Measurements from ENCODE around the gene PPP1R15A. TPM values are rescaled to one million over a fixed set of nuclear protein-coding genes. Genes with fewer than 3 reads are reported as not detected.

The PPP1R15A gene
- total and polyA plus RNA-seq, 2 experiments from 2014 or later, result 14.0 to 15.8 TPM

- H3K27me3 Mint-ChIP-seq (ENCODE audit: insufficient read depth, low read depth, poor library complexity), result peaks cover 12% of the 10 kb centered on the region
- H3K27ac Mint-ChIP-seq, result no peak overlapping the region
- Histone ChIP-seq H3K4me2 (no peak overlapping the region), H3K27ac (ENCODE audit: low read depth) (no peak overlapping the region), H3K79me2 (replicated peaks; ENCODE audit: insufficient read depth) (no peaks in the 10 kb centered on the region), H2AFZ (no peak overlapping the region), H3K9me2 (ENCODE audit: insufficient read depth) (no peaks in the 10 kb centered on the region), H3K27me3 (ENCODE audit: insufficient read depth) (no peaks in the 10 kb centered on the region), H3K4me3 (no peak overlapping the region), H3F3A (replicated peaks; ENCODE audit: low read depth) (no peaks in the 10 kb centered on the region), H3K36me3 (ENCODE audit: insufficient read depth) (no peaks in the 10 kb centered on the region; the same call in 1 of the 2 replicates), H4K20me1 (replicated peaks; ENCODE audit: insufficient read depth) (no peaks in the 10 kb centered on the region), H3K4me1 (ENCODE audit: insufficient read depth) (no peaks in the 10 kb centered on the region)
- H3K9me3 Mint-ChIP-seq, result no peaks in the 10 kb centered on the region
- no peaks in the 10 kb centered on the region; the same call in 2 of the 3 replicates for H3K4me1 Mint-ChIP-seq
- ATAC-seq (no peak), DNase-seq (ENCODE audit: low spot score) (no peak)
- no peak overlapping the region for H3K4me3 Mint-ChIP-seq
- no peak for TF ChIP-seq ZNF462 (CRISPR knock-in tag; IDR thresholded peaks at IDR 0.05)
- TF ChIP-seq REST (IDR thresholded peaks at IDR 0.05; ENCODE audit: unreplicated experiment), result no peak
- no peaks in the 10 kb centered on the region for H3K36me3 Mint-ChIP-seq (ENCODE audit: low read depth)
Observed at GRCh38 chr19:48853483-48853882, 18.7 kb upstream of the PPP1R15A start.
